Anterior cingulate cortex (tissue), 58 donors: ENCODE results near the gene FBXO7.

Experiments used
- DNase-seq, 58 donors: peaks; one replicate each; lab custom pipeline; 2025; lab: John Stamatoyannopoulos, UW

The FBXO7 gene

GRCh38 chr22:32487461-32487860 is 12.8 kb downstream of the FBXO7 start:
- no peak for DNase-seq

- DNase-seq = no peak
Measured at GRCh38 chr22:32489377-32489776, 14.8 kb downstream of the FBXO7 start.

- DNase-seq = no peak
Measured at GRCh38 chr22:32490279-32490678, 15.7 kb downstream of the FBXO7 start.

GRCh38 chr22:32492111-32492510 is 17.5 kb downstream of the FBXO7 start:
- no peak for DNase-seq

GRCh38 chr22:32493551-32493950 is 18.9 kb downstream of the FBXO7 start:
- no peak for DNase-seq

- no peak for DNase-seq
Measured at GRCh38 chr22:32494971-32495370, 20.4 kb downstream of the FBXO7 start.

- DNase-seq = no peak
Measured at GRCh38 chr22:32499666-32500065, 25.1 kb downstream of the FBXO7 start.

- DNase-seq = no peak
Measured at GRCh38 chr22:32501836-32502752, 27.5 kb downstream of the FBXO7 start.

GRCh38 chr22:32509045-32509444 is 34.4 kb downstream of the FBXO7 start:
- peak in 8 of 58 donors; percentile 19 to 73 (median 36) for DNase-seq

- no peak for DNase-seq
Measured at GRCh38 chr22:32511274-32511673, 36.7 kb downstream of the FBXO7 start.

- DNase-seq = no peak
Measured at GRCh38 chr22:32511776-32512175, 37.2 kb downstream of the FBXO7 start.

- no peak for DNase-seq
Measured at GRCh38 chr22:32512267-32512982, 37.8 kb downstream of the FBXO7 start.

- no peak for DNase-seq
Measured at GRCh38 chr22:32515084-32515483, 40.5 kb downstream of the FBXO7 start.

- DNase-seq = no peak
Measured at GRCh38 chr22:32517488-32517887, 42.9 kb downstream of the FBXO7 start.

GRCh38 chr22:32517921-32518320 is 43.3 kb downstream of the FBXO7 start:
- DNase-seq = no peak

GRCh38 chr22:32518381-32518780 is 43.8 kb downstream of the FBXO7 start:
- no peak for DNase-seq

GRCh38 chr22:32518848-32519247 is 44.2 kb downstream of the FBXO7 start:
- DNase-seq = no peak

- DNase-seq = no peak
Measured at GRCh38 chr22:32520612-32521011, 46.0 kb downstream of the FBXO7 start.

GRCh38 chr22:32522237-32522636 is 47.6 kb downstream of the FBXO7 start:
- peak in 1 of 58 donors; percentile 50 for DNase-seq

GRCh38 chr22:32527756-32528155 is 53.1 kb downstream of the FBXO7 start:
- DNase-seq = no peak

GRCh38 chr22:32528316-32528715 is 53.7 kb downstream of the FBXO7 start:
- DNase-seq = peak in 34 of 58 donors; percentile 12 to 74 (median 38)
